GM21717 (cell line): ENCODE data around the gene IL1A.

Source experiments
- ATAC-seq: cut with Tn5 transposase; IDR thresholded peaks from one replicate; pipeline ENCODE4 v1.9.1; 2021; ENCODE audit warnings: mild to moderate bottlenecking, moderate library complexity; ENCODE audit not compliant: unreplicated experiment

Gene IL1A

DNA sequence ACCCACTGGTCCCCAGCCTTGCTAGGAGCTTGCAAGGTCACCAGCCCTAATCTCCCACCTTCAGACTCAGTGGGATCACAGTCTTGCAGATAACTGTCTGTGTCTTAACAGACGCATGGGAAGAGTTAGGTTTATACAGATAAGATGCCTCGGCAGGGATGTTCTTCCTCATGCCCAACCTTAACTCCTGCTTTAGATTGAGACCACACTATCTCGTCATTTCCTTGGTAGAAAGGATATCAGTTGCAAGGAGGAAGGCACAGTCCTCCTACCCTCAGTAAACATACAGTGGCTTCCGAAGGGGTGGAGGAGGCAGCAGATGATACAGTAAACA lies 56.3 kb downstream of the IL1A start:
- no peak for ATAC-seq

DNA sequence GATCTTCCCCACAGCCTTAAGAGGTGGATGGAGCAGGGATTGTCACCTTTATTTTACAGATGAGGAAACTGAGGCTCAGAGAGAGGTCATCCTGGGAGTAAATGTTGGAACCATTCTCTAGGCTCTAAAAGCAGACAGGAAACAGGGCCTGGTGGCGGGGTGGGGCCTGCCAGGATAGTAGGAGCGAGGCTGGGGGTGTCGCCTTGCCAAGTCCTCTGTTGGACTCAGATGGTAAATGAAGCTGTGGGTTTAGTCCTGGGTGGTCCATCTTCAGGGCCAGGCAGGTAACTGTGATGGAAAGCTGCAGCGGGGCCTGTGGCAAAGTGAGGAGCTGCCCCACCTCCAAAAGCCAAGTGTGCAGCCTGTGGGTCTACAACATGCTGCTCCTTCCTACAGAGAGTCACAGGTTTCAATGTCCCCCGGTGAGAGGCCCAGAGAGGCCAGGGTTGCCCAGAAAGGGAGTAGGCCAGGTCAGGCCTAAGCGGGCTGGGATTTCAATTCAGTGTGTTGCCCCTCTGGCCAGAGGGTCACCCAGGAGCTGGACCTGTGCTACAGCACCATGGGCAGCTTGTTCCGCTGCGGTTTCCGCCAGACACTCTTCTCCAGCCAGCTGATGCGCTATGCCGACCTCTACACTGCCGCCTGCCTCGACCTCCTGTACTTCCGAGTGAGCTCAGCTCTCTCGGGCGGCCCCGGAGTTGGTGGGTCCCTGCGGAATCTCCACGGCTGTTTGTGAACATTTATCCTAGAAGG lies 56.8 kb downstream of the IL1A start:
- ATAC-seq = no peak

DNA sequence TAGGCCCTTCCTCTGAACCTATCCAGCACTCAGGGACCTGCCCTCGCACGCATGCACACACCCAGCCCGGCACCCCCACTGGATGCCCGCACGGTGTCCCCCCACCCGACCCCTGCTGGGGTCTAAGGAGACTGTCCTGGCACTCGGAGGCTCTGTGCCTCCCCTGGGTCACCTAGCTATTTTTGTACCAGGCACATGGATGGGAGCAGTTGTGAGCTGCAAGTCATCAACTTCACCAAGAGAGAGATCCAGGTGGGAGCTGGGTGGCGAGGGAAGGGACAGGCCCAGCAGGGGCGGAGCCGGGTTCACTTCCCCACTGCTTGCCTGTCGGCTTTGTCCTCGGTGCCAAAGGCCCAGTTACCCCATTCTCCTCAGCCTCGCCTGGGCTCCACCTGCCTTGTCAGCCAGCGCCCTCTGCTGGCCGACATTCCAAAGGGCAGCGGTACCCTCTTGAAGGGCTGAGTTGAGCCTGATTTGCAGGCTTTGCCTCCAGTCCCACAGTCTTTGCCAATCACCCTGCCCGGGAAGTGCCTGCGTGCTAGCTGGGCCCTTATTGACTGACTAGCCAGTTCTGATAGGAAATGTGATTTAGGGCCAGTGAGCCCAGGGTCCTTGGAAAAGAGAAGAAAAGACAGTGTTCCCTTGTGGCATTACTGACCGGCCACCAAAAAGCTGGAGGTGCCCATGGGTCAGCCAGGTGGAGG lies 57.7 kb downstream of the IL1A start:
- peak; percentile 78 for ATAC-seq

DNA sequence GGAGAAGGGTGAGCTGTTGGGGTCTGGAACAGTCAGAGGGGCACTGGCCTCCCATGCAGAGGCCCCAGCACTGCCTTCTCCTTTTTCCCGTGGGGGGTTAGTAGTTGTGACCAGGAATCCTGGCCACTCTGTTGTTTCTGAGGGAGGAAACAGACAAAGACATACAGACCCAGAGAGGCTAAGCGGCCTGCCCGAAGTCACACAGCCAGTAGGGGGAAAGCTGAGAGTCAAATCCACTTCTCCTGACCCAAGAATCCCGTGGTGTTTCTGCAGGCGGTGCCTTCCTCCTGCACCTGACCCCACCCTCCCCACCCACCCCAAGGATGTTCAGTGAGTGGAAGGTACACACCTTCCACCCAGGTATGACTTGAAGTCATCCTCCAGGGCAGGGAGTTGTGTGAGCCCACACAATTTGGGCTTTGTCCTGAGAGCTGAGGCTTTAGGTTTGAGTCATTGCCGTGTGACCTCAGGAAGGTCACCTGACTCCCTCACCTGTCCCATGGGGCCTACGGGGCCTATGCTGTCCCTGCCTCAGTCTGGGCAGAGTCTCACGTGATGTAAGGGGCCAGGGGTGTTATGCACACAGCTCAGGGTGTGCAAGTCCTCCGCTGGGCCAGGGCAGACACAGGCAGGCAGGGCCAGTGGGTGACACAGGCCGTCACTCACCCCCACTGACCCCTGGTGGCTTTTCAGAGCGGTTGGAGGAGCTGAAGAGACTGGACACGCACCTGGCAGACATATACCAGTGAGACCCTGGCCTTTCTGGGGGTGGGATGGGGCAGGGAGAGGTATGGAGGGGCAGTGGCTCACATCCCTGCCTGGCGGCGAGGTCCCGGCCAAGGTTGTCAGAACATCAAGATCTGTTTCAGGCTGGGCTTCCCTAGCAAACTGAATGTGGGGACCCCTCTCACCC lies 58.5 kb downstream of the IL1A start:
- ATAC-seq = no peak

DNA sequence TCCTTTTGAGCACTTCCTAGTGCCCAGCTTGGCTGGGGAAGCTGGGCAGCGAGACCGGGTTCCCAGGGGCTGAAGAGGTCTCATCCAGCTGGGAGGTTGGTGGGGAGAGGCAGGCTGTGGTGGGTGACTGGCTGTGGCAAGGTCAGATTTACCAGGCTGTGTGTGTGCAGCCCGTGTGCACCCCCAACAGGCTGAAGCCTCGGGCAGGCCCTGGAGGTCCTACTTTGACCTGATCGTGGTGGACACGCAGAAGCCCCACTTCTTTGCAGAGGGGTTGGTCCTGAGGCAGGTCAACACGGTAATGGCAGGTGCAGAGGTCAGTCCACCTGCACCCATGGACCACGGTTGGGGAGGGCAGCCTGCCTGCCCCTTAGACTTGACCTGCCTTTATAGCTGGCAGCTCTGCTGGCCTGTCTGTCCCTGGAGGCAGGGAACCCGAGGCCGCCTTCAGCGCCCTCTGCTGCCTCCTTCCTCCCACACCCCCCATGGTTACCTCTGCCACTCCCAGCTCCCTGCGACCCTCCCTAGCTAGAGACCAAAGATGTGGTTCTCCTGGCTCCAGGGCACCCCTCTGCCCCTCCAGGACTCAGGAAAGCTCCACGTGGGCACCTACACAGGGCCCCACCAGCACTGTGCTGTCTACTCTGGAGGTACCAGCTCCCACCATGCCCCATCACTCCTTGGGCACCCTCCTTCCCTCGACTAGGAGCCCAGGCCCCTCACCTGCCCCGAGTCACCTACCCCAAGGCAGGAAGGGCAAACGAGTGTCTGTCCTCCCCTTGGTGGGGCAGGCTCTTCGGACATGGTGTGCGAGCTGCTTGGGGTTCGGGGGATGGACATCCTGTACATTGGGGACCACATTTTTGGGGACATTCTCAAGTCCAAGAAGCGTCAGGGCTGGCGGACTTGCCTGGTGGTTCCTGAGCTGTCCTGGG lies 59.4 kb downstream of the IL1A start:
- no peak for ATAC-seq

DNA sequence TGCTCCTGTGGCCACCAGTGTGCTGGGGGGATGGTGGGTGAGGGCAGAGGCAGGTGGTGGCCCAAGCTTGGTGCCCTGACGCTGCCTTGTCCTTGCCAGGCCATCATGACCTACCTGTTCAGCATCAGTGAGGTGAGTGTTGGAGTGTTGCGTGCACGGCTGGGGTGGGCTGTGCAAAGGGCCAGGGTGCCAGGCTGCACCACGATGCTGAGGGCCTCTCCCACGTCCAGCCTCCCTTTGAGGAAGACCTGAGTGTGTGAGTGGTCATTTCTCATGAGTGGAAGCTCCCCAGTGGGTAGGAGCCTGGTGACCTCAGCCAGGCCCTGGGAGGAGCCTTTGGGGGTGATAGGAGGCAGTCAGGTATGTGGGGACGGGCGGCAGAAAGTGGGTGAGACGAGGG lies 60.3 kb downstream of the IL1A start:
- ATAC-seq = no peak
